ENCODE results near the gene KCNQ5. TPM values are rescaled to one million over a fixed set of nuclear protein-coding genes. Genes with fewer than 3 reads are reported as not detected.

Gene KCNQ5
- total RNA-seq, 1 experiment from 2014 or later, result 0.07 TPM

GRCh38 chr6:72715119-72715518, 93.3 kb downstream of the KCNQ5 start:
- Mint-ChIP-seq H3K27me3 (ENCODE audit: low read depth) (no peaks in the 10 kb centered on the region), H3K4me1 (peaks cover 0 to 5% of the 10 kb centered on the region in 2 experiments; a peak in 3 of 4 replicates), H3K9me3 (no peaks in the 10 kb centered on the region), H3K27ac (no peak overlapping the region), H3K4me3 (no peak overlapping the region), H3K36me3 (ENCODE audit: insufficient read depth in 1 of 3, low read depth in 3 of 3) (no peaks in the 10 kb centered on the region)
- no peaks in the 10 kb centered on the region for H3K27me3 ChIP-seq (ENCODE audit: insufficient read depth, low read length)
- no peak for DNase-seq
- H4K5ac ChIP-seq (ENCODE audit: insufficient read length, low read depth, low read length), result no peak overlapping the region
- no peak overlapping the region for H2BK20ac ChIP-seq (ENCODE audit: low read depth, low read length, poor library complexity, severe bottlenecking)
- no peak overlapping the region for H4K8ac ChIP-seq (replicated peaks; ENCODE audit: insufficient read length, low read depth, low read length)
- no peak overlapping the region for H4K91ac ChIP-seq (ENCODE audit: insufficient read length, low read depth, low read length)
- no peak overlapping the region for H3K4me2 ChIP-seq (ENCODE audit: insufficient read depth, insufficient read length, low read length)
- H2BK15ac ChIP-seq (ENCODE audit: low read depth, low read length), result no peak overlapping the region
- no peak overlapping the region for H3K56ac ChIP-seq (ENCODE audit: insufficient read length, low read depth, low read length)
- H2AFZ ChIP-seq (ENCODE audit: low read length), result no peak overlapping the region
- H2BK12ac ChIP-seq (ENCODE audit: insufficient read length, low read depth, low read length), result no peak overlapping the region
- H3K79me2 ChIP-seq (ENCODE audit: insufficient read depth, low read length), result no peaks in the 10 kb centered on the region
- no peak overlapping the region for H3K4ac ChIP-seq (ENCODE audit: low read depth, low read length)
- H4K20me1 ChIP-seq (ENCODE audit: control insufficient read depth, insufficient read depth, insufficient read length), result no peaks in the 10 kb centered on the region
- no peak overlapping the region for H2BK5ac ChIP-seq (ENCODE audit: insufficient read length, low read length)
- no CpG with 5 or more reads among the region's 5 CpGs for WGBS (ENCODE audit: extremely low coverage, insufficient read length, low lambda C conversion rate)
- H3K23me2 ChIP-seq (ENCODE audit: insufficient read length, low read depth, low read length, poor library complexity, severe bottlenecking), result no peaks in the 10 kb centered on the region
- no peak overlapping the region for H2AK5ac ChIP-seq (ENCODE audit: insufficient read length, low read length)
- H3T11ph ChIP-seq (ENCODE audit: low read length), result no peak overlapping the region
- H3K23ac ChIP-seq (ENCODE audit: insufficient read length, low read depth, low read length), result no peak overlapping the region
- H3K9me3 ChIP-seq (ENCODE audit: control insufficient read depth, low read depth, low read length), result no peaks in the 10 kb centered on the region
- no peaks in the 10 kb centered on the region for H3K79me1 ChIP-seq (ENCODE audit: insufficient read depth, low read depth, low read length, poor library complexity, severe bottlenecking)
- H3K14ac ChIP-seq (ENCODE audit: insufficient read depth, low read length), result no peak overlapping the region
- no peak overlapping the region for H3K18ac ChIP-seq (ENCODE audit: insufficient read length, low read depth, low read length)
- H3K4me1 ChIP-seq (ENCODE audit: insufficient read depth, low read length), result no peaks in the 10 kb centered on the region
- no peak overlapping the region for H3K27ac ChIP-seq (ENCODE audit: insufficient read length, low read depth, low read length)
- no peak overlapping the region for H2BK120ac ChIP-seq (ENCODE audit: low read depth, low read length, poor library complexity, severe bottlenecking)
- no peak overlapping the region for H3K9ac ChIP-seq (ENCODE audit: extremely low read depth, insufficient read length, low read length)
- TF ChIP-seq CTCF (conservative IDR thresholded peaks at IDR 0.05), result no peak

Measured in H9 (cell line).